Measurements from ENCODE around the gene LYPD5.

Gene LYPD5

DNA sequence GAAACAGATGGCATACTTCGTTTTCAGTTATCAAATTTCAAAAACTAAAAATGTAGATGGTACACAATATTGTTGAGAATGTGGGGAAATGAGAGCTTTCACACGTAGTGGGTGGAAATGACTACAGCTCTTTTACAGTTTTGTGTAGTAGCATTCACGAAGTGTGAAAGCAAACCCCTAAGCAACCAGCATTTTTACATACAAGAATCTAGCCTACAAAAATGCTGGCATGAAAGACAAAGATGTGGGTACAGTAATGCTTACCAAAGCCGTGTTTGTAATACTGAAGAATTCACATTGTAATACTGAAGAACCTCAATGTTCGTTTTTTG lies 18.6 kb upstream of the LYPD5 start:
- TF ChIP-seq CTCF (IDR thresholded peaks at IDR 0.05): no peak

DNA sequence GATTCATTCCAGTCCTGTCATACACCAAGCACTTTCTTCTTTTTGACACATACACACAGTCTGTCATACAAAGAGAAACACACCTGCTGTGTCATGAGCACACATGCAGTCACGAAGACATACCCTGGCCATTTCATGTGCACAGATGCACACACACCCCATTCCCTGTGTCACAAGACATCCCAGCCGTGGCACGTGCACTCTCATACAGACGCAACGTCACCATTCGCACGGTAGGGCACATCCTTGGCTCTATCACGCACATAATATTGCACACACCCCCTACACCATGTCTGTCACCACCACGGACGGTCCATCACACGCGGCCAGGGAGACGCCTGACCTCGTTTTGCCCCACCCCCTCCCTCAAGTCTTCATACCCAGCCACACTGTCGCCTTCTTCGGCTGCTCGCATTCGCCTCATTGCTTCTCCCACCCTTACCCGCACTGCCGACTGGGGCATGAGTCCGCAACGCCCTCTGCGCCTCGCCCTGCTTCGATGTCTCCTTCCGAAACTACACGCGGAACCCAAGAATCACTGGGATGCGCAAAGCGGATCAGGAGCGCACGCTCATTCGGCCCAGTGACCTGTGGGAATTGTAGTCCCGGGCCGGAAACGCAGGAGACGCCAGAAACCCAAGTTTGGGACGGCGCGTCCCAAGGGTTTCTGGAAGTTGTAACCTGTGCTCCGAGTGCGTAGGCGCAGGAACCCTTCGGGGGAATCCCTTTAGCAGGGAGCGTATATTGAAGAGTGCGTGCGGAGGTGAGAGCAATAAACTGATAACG lies 18.0 kb upstream of the LYPD5 start:
- TF ChIP-seq CTCF (IDR thresholded peaks at IDR 0.05): no peak

DNA sequence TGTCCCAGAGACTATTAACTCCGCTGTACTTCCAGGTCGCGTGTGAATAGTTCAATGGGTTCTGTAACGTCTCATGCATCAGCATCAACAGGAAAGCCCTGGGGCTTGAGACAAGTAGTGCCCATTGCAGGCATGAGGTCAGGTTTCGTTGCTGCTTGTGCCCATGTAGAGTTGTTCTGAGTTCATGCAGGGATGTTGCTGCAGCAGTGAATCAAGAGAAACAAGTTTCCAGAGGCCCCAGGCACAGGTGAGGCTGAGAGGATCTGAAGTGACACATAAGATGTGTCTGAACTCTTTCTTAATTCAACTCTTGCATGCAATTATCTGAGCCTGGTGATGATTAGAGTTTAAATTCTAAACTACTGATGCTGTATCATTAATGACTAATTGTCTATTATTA lies 16.3 kb upstream of the LYPD5 start:
- no peak for TF ChIP-seq CTCF (IDR thresholded peaks at IDR 0.05)

DNA sequence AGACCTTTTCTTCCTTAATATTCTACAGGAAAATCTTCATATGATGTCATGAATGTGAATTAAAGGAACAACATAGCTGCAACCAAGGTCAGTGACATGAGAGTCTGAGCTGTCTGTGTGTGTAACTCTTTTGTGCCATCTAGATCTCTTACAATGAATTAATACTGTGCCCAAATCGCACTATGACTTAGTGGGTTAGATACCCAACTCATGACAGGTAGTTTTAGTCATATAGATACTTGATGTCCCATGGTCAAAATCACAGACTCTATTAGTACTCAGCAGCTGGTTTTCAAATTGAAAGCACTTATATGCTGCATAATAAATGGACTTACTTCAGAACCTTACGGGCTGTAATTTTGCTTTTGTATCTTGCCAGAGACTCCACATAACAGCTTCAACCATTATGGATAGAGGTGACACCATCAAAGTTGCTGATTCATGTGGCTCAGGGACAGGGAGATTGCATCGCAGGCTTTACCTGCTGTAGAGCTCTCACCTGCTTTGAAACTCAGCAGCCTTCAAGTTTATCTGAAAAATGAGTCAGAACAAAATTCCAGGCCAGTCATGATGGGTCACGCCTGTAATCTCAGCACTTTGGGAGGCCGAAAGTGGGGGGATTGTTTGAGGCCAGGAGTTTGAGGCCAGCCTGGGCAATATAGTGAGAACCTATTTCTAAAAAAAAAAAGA lies 12.6 kb upstream of the LYPD5 start:
- TF ChIP-seq CTCF (IDR thresholded peaks at IDR 0.05): no peak

DNA sequence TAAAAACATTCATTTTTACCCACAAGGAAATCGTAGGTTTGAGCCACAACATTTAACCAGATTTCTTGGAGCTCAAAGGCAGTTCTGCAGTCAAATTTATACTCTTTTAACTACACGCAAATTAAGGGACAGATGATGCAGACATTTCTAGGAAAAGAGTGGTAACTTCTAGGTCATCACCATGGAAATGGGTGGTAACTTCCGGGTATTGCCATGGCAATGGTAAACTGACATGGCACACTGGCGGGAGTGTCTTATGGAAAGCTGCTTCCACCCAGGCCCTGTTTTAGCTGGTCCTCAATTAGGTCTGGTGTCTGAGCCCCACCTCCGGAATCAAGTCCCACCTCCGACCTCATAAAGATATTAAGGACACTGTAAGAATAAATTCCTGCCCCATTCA lies 10.4 kb upstream of the LYPD5 start:
- TF ChIP-seq CTCF (IDR thresholded peaks at IDR 0.05): no peak

DNA sequence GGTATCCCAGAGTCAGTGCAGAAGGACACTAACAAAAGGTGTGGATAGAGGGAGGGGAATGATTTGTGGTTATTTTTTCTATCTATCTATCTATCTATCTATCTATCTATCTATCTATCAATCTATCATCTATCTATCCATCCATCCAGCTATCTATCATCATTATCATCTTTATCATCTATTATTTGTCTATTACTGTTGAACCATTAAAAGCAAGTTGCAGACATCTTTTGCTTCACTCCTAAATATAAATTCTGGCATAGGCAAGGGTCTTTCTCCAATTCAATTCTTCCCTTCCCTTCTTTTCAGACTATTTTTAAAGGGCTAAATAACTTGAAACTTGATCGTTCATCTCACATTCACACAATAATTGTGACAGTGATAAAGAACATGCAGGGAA lies 10.0 kb upstream of the LYPD5 start:
- TF ChIP-seq CTCF (IDR thresholded peaks at IDR 0.05): no peak

- TF ChIP-seq CTCF (IDR thresholded peaks at IDR 0.05): no peak
Measured at GRCh38 chr19:43811837-43812236, 9.6 kb upstream of the LYPD5 start.

All from LNCAP (cell line).